PC-9 (cell line): ENCODE results near the gene METTL13.

Experiments
- EZH2 ChIP-seq: fragments of 200-600 bp; sonication (generic); IDR thresholded peaks from 2 replicates; pipeline ENCODE4 v1.8.0; 2017; ENCODE audit warnings: antibody characterized with exemption, low read depth
- TF ChIP-seq, protein P1 (sequence below): fragments of 200-600 bp; sonication (generic); conservative IDR thresholded peaks from 2 replicates; pipeline ENCODE4 v1.6.1; 2017; ENCODE audit warnings: mixed run types, antibody characterized with exemption, mild to moderate bottlenecking, moderate library complexity

DNA sequence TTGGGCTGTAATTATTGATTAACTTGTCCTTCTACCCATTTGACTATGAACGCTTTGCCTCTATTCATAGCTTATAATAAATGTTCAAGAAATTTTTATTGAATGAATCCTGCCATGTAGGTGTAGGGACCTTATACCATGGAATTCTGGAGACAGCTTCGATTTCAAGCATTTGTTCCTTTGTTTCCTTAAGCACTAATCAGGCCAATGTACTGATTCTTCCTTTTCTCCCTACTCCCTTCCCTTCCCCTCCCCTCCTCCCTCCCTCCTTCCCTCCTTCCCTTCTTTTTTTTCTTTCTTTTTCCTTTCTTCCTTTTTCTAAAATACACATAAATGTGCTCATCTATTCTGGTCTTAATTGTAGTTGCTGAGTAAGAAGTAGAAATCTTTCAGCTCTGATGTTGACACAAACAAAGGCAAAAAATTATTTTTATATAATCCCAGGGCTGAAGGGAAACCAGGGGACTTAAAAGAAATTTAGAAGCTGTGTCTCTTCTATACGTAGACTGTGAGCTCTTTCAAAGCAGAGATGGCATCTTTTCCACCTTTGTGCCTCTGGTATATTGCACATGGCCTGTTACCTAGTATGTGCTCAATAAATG is 34.9 kb downstream of the METTL13 start:
- TF ChIP-seq, protein P1, sequence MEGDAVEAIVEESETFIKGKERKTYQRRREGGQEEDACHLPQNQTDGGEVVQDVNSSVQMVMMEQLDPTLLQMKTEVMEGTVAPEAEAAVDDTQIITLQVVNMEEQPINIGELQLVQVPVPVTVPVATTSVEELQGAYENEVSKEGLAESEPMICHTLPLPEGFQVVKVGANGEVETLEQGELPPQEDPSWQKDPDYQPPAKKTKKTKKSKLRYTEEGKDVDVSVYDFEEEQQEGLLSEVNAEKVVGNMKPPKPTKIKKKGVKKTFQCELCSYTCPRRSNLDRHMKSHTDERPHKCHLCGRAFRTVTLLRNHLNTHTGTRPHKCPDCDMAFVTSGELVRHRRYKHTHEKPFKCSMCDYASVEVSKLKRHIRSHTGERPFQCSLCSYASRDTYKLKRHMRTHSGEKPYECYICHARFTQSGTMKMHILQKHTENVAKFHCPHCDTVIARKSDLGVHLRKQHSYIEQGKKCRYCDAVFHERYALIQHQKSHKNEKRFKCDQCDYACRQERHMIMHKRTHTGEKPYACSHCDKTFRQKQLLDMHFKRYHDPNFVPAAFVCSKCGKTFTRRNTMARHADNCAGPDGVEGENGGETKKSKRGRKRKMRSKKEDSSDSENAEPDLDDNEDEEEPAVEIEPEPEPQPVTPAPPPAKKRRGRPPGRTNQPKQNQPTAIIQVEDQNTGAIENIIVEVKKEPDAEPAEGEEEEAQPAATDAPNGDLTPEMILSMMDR: no peak
- no peak for TF ChIP-seq EZH2
